Stimulated activated CD4-positive, alpha-beta T cell treated with anti-CD3 and anti-CD28 coated beads, Interleukin-2, amount 100 ng/mL, for 48 hours (primary cell): ENCODE data around the gene CTSO.

Source experiments
- DNase-seq, 2 donors: peaks; one replicate each; pipeline ENCODE4 v3.0.0-alpha.2; 2020

CTSO gene

GRCh38 chr4:155953151-155954117 lies at the start of gene CTSO:
TSS of gene CTSO (minus strand) at chr4:155953866. CDS start at chr4:155953847, 19 bp downstream.
- DNase-seq, result peak; percentile 47 to 61

GRCh38 chr4:156000491-156000890 lies 46.8 kb upstream of the CTSO start:
- no peak for DNase-seq

GRCh38 chr4:155999725-156000124 lies 46.1 kb upstream of the CTSO start:
- no peak for DNase-seq

- DNase-seq, result no peak
Measured at GRCh38 chr4:155995069-155995468, 41.4 kb upstream of the CTSO start.

- DNase-seq, result no peak
Measured at GRCh38 chr4:155984106-155984797, 30.6 kb upstream of the CTSO start.

- no peak for DNase-seq
Measured at GRCh38 chr4:155982736-155983385, 29.2 kb upstream of the CTSO start.

- no peak for DNase-seq
Measured at GRCh38 chr4:155978810-155979209, 25.1 kb upstream of the CTSO start.

- no peak for DNase-seq
Measured at GRCh38 chr4:155975511-155975910, 21.8 kb upstream of the CTSO start.

GRCh38 chr4:155974996-155975395 lies 21.3 kb upstream of the CTSO start:
- no peak for DNase-seq

GRCh38 chr4:155974476-155974749 lies 20.7 kb upstream of the CTSO start:
- no peak for DNase-seq

GRCh38 chr4:155973639-155974475 lies 20.2 kb upstream of the CTSO start:
- DNase-seq, result no peak

- DNase-seq, result no peak
Measured at GRCh38 chr4:155972098-155972497, 18.4 kb upstream of the CTSO start.

GRCh38 chr4:155966731-155967395 lies 13.2 kb upstream of the CTSO start:
- no peak for DNase-seq

GRCh38 chr4:155966171-155966570 lies 12.5 kb upstream of the CTSO start:
- DNase-seq, result no peak

- DNase-seq, result no peak
Measured at GRCh38 chr4:155964016-155964891, 10.6 kb upstream of the CTSO start.

- no peak for DNase-seq
Measured at GRCh38 chr4:155962767-155963166, 9.1 kb upstream of the CTSO start.

GRCh38 chr4:155961575-155961974 lies 7.9 kb upstream of the CTSO start:
- DNase-seq, result no peak

GRCh38 chr4:155960522-155960921 lies 6.9 kb upstream of the CTSO start:
- no peak for DNase-seq

GRCh38 chr4:155959417-155959816 lies 5.8 kb upstream of the CTSO start:
- DNase-seq, result no peak

GRCh38 chr4:155956461-155956860 lies 2.8 kb upstream of the CTSO start:
- no peak for DNase-seq

GRCh38 chr4:155954939-155955338 lies 1.3 kb upstream of the CTSO start:
- no peak for DNase-seq
